ENCODE measurements around the gene ERGIC1. TPM values are rescaled to one million over a fixed set of nuclear protein-coding genes. Genes with fewer than 3 reads are reported as not detected.
A peak's percentile ranks its signal among the peaks of the same experiment; 100 is the strongest.
"Not testable (repeated sequence)": the region's sequence is repeated elsewhere in the genome, so short reads cannot be mapped to it uniquely, and the experiment has no call there.

ERGIC1 gene, protein sequence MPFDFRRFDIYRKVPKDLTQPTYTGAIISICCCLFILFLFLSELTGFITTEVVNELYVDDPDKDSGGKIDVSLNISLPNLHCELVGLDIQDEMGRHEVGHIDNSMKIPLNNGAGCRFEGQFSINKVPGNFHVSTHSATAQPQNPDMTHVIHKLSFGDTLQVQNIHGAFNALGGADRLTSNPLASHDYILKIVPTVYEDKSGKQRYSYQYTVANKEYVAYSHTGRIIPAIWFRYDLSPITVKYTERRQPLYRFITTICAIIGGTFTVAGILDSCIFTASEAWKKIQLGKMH
- 184 TPM for total RNA-seq

DNA sequence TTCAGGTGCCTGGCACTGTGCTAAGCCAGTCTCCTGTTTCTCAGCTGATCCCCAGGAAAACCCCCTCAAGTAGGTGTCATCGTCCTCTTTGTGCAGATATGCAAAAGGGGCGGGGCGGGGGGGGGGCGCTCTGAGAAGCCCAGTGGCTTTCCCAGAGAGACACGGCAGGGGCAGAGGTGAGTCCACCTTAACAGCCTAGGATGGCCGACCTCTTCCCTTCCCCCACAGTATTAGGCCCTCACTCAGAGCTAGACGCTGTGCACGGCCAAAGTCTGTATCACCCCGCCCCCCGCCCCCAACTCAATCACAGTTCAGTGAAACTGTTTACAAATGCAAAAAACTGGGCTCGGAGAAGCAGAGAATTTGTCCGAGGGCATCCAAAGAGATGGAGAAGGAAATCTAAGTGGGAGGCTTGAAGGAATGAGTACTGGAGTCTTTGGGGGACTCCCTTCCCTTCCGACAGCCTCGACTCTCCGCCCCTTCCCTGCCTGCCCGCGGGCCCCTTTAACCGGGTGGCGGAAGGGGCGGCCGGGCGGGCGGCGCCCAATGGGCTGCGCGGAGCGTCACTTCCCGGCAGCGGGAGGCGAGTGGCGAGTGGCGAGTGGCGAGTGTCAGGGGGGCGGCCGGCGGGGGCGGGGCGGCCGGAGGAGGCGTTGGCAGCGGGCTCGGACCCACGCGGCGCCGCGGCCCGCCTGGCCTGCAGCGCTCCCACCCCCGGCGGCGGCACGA is at the start of gene ERGIC1:
Gene ERGIC1, plus strand, starts transcription at position 566 of the 729 bp plus-strand sequence. Its CDS starts 163 bp downstream, at position 729.
- peak in 1 of 2 donors; percentile 92 for DNase-seq (ENCODE audit: low spot score in 2 of 2)

DNA sequence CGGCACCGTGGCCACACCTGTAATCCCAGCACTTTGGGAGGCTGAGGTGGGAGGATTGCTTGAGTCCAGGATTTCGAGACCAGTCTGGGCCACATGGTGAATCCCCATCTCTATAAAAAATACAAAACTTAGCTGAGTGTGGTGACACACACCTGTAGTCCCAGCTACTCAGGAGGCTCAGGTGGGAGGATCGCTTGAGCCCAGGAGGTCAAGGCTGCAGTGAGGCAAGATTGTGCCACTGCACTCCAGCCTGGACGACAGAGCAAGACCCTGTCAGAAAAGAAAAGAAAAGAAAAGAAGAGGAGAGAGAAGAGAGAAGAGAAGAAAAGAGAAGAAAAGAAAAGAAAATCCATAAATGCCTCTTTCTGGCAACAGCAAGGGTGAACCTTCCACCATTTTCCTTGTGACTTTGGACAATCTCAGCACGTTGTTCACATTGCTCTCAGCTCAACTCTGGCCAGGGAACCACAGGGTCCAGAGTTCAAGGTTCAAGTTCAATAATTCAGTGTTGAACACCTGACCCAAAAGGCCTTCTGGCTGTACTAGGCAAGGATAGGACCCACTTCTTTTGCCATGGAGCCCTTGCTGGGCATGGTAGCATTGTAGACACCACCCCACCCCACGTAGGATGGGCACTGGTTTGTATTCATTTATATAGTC is 48.5 kb upstream of the ERGIC1 start:
- DNase-seq (ENCODE audit: low spot score in 2 of 2), result no peak
- H3K4me3 ChIP-seq, result no peak overlapping the region
- no peak overlapping the region for H3K27ac ChIP-seq
- intact Hi-C loops (cut with DNase I), result no loop called here
- H3K36me3 ChIP-seq, result no peaks in the 10 kb centered on the region
- TF ChIP-seq CTCF (IDR thresholded peaks at IDR 0.05), result no peak
- peaks cover 14 to 27% of the 10 kb centered on the region in 2 donors for H3K4me1 ChIP-seq
- no peaks in the 10 kb centered on the region for H3K27me3 ChIP-seq
- H3K9me3 ChIP-seq, result no peaks in the 10 kb centered on the region

More for the DNA sequence above, at the start of gene ERGIC1:
- H3K9me3 ChIP-seq, result no peaks in the 10 kb centered on the region
- peak within 1 kb of the TSS; percentile 81 to 95 for H3K4me3 ChIP-seq
- H3K27ac ChIP-seq, result peak within 1 kb of the TSS; percentile 86 to 89
- intact Hi-C loops (cut with DNase I), result loop anchor here (1.0 to 2.0 kb wide), 3 partner anchors 21 to 61 kb away; no protein-coding TSS in a partner anchor
- peaks cover 0 to 31% of the 10 kb centered on the region in 2 donors for H3K4me1 ChIP-seq
- H3K36me3 ChIP-seq, result peaks cover 0 to 2% of the 10 kb centered on the region in 2 donors
- no peaks in the 10 kb centered on the region for H3K27me3 ChIP-seq
- no peak for TF ChIP-seq CTCF (IDR thresholded peaks at IDR 0.05)

DNA sequence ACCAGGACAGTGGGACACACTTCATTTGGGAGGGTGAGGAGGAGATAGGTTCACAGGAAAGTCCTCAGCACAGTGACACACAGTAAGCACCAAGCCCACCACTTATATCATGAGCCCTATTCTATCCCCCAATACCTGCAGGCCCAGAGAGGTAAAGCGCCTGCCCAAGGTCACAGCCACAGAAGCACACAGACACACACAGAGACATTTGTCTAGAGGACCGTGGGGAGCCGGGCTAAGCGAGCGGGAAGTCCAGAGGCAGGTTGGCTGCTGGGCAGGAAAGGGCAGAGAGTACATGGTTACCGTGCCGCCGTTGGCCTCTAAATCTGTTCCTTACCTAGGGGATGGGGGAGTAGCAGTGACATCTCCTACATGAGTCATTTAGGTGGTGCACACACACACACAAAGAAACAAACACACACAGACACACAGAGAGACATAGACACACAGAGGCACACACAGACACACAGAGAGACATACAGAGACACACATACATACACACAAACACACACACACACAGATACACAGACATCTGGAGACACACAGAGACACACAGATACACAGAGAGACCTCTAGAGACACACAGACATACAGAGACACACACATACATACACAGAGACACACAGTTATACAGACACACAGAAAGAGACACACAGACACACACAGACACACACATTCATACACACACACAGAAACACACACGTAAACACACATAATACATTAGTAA is 47.2 kb upstream of the ERGIC1 start:
- Histone ChIP-seq H3K27ac (no peak overlapping the region), H3K36me3 (no peaks in the 10 kb centered on the region), H3K4me1 (peaks cover 18 to 41% of the 10 kb centered on the region in 2 donors), H3K4me3 (no peak overlapping the region), H3K9me3 (no peaks in the 10 kb centered on the region), H3K27me3 (no peaks in the 10 kb centered on the region)
- peak in 1 of 2 donors; percentile 46 for DNase-seq (ENCODE audit: low spot score in 2 of 2)
- TF ChIP-seq CTCF (IDR thresholded peaks at IDR 0.05), result no peak
- intact Hi-C loops (cut with DNase I), result no loop called here

DNA sequence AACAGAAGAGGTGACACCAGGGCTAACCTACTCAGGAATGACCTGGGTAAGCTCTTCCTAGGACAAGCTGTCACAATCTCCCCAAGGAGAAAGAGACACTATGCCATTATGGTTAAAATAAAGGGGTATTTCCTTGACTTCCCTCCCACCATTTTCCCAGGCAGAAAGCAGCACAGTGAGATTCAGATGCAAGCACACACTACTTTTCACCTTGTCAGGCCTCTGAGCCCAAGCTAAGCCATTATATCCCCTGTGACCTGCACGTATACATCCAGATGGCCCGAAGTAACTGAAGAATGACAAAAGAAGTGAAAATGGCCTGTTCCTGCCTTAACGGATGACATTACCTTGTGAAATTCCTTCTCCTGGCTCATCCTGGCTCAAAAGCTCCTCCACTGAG is 46.5 kb upstream of the ERGIC1 start:
- H3K9me3 ChIP-seq; intact Hi-C loops (cut with DNase I); H3K36me3 ChIP-seq; H3K27ac ChIP-seq; H3K27me3 ChIP-seq; H3K4me3 ChIP-seq: not testable (repeated sequence)
- peaks cover 18 to 42% of the 10 kb centered on the region in 2 donors for H3K4me1 ChIP-seq
- DNase-seq (ENCODE audit: low spot score in 2 of 2), result peak in 1 of 2 donors; percentile 11

DNA sequence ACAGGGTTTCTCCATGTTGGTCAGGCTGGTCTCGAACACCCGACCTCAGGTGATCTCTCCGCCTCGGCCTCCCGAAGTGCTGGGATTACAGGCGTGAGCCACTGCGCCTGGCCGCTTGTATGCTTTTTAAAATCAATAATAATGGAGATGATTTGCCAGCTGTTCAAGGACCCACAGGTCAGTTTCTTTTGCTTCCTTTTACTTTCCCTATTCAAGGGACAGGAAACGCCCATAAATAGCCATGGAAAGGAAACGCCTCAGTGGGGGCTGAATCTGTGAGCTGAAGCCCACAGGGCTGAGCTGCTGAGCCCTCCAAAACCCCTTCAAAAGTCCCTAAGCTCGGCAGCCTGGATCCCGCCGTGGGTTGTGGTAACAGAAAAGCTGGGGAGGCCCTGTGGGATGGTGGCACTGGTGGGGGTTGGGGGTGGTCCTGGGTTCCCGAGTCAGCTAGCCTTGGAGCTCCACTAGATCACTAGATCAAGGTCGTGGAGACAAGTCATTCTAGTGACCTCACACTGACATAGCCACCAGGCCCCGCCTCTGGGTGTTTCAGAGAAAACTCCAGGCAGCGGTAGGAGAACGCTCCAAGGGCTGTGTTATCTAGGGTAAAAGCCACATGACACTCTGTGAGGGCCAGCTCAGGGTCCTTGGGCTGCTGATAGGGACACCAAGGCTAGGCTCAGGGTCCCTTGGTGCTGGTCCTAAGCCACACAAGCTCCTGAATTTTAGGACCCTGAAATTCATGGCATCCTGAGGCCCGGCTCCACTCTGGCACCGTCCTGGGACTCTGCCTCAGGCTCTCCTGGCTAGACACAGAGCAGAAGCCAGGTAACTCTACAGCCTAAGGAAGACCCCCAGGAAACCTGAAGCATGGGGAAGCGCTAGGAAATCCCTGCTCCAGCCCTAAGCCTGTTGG is 45.0 kb upstream of the ERGIC1 start:
- peak overlapping the region; percentile 94 to 95 for H3K27ac ChIP-seq
- no peaks in the 10 kb centered on the region for H3K9me3 ChIP-seq
- peaks cover 24 to 54% of the 10 kb centered on the region in 2 donors for H3K4me1 ChIP-seq
- no peak for TF ChIP-seq CTCF (IDR thresholded peaks at IDR 0.05)
- intact Hi-C loops (cut with DNase I), result loop anchor here (1.0 kb wide), 1 partner anchor 11 kb away; no protein-coding TSS in a partner anchor
- H3K36me3 ChIP-seq, result no peaks in the 10 kb centered on the region
- H3K4me3 ChIP-seq, result peak overlapping the region in 1 of 2 donors; percentile 31
- H3K27me3 ChIP-seq, result no peaks in the 10 kb centered on the region
- DNase-seq (ENCODE audit: low spot score in 2 of 2), result peak in 1 of 2 donors; percentile 84
